Astrocyte of the hippocampus (primary cell): ENCODE data around the gene DCAF8L1.
A peak's percentile ranks its signal among the peaks of the same experiment; 100 is the strongest.
"Not testable (repeated sequence)": the region's sequence is repeated elsewhere in the genome, so short reads cannot be mapped to it uniquely, and the experiment has no call there.

Experiments used
- DNase-seq: peaks from one replicate; pipeline ENCODE4 v3.0.0; 2011; ENCODE audit warnings: low read depth, low spot score

Gene DCAF8L1

GRCh38 chrX:27981349-27981748 is at the start of gene DCAF8L1:
TSS of gene DCAF8L1 (minus strand) at chrX:27981449. CDS start at chrX:27981334, 115 bp downstream.
- no peak for DNase-seq

GRCh38 chrX:28022371-28022770 is 41.1 kb upstream of the DCAF8L1 start:
- no peak for DNase-seq

GRCh38 chrX:28016823-28017222 is 35.6 kb upstream of the DCAF8L1 start:
- DNase-seq: no peak

- no peak for DNase-seq
These were observed 34.7 kb upstream of the DCAF8L1 start for GRCh38 chrX:28015993-28016392.

- DNase-seq: no peak
These were observed 29.6 kb upstream of the DCAF8L1 start for GRCh38 chrX:28010875-28011274.

GRCh38 chrX:27998666-27999065 is 17.4 kb upstream of the DCAF8L1 start:
- DNase-seq: peak; percentile 1

- no peak for DNase-seq
These were observed 16.4 kb upstream of the DCAF8L1 start for GRCh38 chrX:27997622-27998021.

- DNase-seq: no peak
These were observed 14.9 kb upstream of the DCAF8L1 start for GRCh38 chrX:27996132-27996531.

- no peak for DNase-seq
These were observed 14.4 kb upstream of the DCAF8L1 start for GRCh38 chrX:27995611-27996010.

- no peak for DNase-seq
These were observed 6.8 kb upstream of the DCAF8L1 start for GRCh38 chrX:27987862-27988646.

- not testable (repeated sequence) for DNase-seq
These were observed 4.3 kb downstream of the DCAF8L1 start for GRCh38 chrX:27976934-27977333.

- DNase-seq: no peak
These were observed 5.0 kb downstream of the DCAF8L1 start for GRCh38 chrX:27976284-27976683.

- no peak for DNase-seq
These were observed 12.4 kb downstream of the DCAF8L1 start for GRCh38 chrX:27968878-27969277.

- peak; percentile 2 for DNase-seq
These were observed 12.9 kb downstream of the DCAF8L1 start for GRCh38 chrX:27968352-27968751.

- peak; percentile 53 for DNase-seq
These were observed 14.3 kb downstream of the DCAF8L1 start for GRCh38 chrX:27966955-27967354.

- no peak for DNase-seq
These were observed 14.8 kb downstream of the DCAF8L1 start for GRCh38 chrX:27966492-27966891.

GRCh38 chrX:27965348-27965747 is 15.9 kb downstream of the DCAF8L1 start:
- DNase-seq: not testable (repeated sequence)

GRCh38 chrX:27964432-27964831 is 16.8 kb downstream of the DCAF8L1 start:
- peak; percentile 2 for DNase-seq

GRCh38 chrX:27960410-27960809 is 20.8 kb downstream of the DCAF8L1 start:
- not testable (repeated sequence) for DNase-seq

- DNase-seq: no peak
These were observed 28.1 kb downstream of the DCAF8L1 start for GRCh38 chrX:27953171-27953570.

- DNase-seq: no peak
These were observed 47.9 kb downstream of the DCAF8L1 start for GRCh38 chrX:27933361-27933760.
